Skeletal muscle satellite cell (primary cell): Measurements from ENCODE around the gene TMEM74B. TPM values are rescaled to one million over a fixed set of nuclear protein-coding genes. Genes with fewer than 3 reads are reported as not detected.
A peak's percentile ranks its signal among the peaks of the same experiment; 100 is the strongest.
"Not testable (repeated sequence)": the region's sequence is repeated elsewhere in the genome, so short reads cannot be mapped to it uniquely, and the experiment has no call there.

ENCODE experiments used
- H3K27me3 ChIP-seq: 2 replicates; pipeline ENCODE4 v1.7.0; 2013; ENCODE audit warnings: low read length; ENCODE audit not compliant: control insufficient read depth, insufficient read depth
- H3K36me3 ChIP-seq: 2 replicates; pipeline ENCODE4 v1.7.0; 2013; ENCODE audit warnings: mild to moderate bottlenecking, control low read depth, low read length; ENCODE audit not compliant: insufficient read depth
- H3K4me1 ChIP-seq: 2 replicates; pipeline ENCODE4 v1.7.0; 2013; ENCODE audit warnings: low read length; ENCODE audit not compliant: control insufficient read depth, insufficient read depth
- H3K4me2 ChIP-seq: 2 replicates; pipeline ENCODE4 v1.7.0; 2013; ENCODE audit warnings: mild to moderate bottlenecking, low read length
- H3K4me3 ChIP-seq: 2 replicates; pipeline ENCODE4 v1.7.0; 2013; ENCODE audit warnings: low read length
- H3K9ac ChIP-seq: 2 replicates; pipeline ENCODE4 v1.7.0; 2013; ENCODE audit warnings: mild to moderate bottlenecking, low read depth, low read length, moderate library complexity
- H3K9me3 ChIP-seq: replicated peaks from 2 replicates; pipeline ENCODE4 v1.7.0; 2013; ENCODE audit warnings: mild to moderate bottlenecking, control low read depth, low read length
- total RNA-seq: library from RNA; depleted of rRNA; stranded (reverse); fragments of >200 nt; gene quantifications from 2 replicates; pipeline ENCODE4 v1.2.3, GENCODE V29; 2012; rRNA removed

TMEM74B gene
- total RNA-seq = not detected in 2 replicates

DNA sequence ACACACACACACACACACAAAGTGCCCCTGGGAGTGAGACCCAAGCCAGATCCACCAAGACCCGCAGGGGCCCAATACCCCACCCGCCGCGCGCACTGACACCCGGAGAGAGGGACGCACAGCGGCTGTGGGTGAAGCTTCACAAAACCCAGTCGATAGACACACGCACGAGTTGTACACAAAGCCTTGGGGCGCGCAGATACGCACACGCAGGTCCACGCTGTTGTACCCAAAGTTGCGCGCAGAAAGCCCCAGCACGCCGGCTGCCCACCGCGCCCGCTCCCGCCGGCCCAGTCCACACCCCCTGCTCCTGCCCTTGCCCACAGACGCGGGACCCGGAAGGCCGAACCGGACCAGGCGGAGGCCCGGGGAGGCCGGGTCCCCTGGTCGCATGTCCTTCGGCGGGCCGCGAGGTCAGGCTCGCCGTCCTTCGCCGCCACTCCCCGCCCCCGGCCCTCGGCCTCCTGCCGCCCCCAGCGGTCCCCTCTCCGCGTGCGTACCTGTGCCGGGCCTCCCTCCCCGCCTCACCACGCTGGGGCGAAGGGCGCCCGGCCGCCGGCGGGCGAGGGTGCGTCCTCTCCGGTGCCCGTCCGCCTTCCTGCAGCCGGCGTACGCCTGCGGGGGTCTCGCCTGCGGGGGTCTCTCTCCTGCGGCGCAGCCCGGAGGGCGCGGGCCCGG, at the start of gene TMEM74B:
TMEM74B (minus strand) TSS at position 344 of the 678 bp plus-strand sequence. CDS start 1,180 bp downstream, outside the sequence.
- Histone ChIP-seq H3K36me3 (no peaks in the 10 kb centered on the region), H3K9ac (no peak within 1 kb of the TSS), H3K4me2 (peak within 1 kb of the TSS; percentile 70), H3K4me1 (no peaks in the 10 kb centered on the region), H3K9me3 (no peaks in the 10 kb centered on the region), H3K4me3 (peak within 1 kb of the TSS; percentile 57), H3K27me3 (peaks cover 59% of the 10 kb centered on the region)

- Histone ChIP-seq H3K9me3 (no peaks in the 10 kb centered on the region), H3K27me3 (peaks cover 52% of the 10 kb centered on the region), H3K4me2 (no peak overlapping the region), H3K9ac (no peak overlapping the region), H3K4me3 (no peak overlapping the region), H3K36me3 (no peaks in the 10 kb centered on the region), H3K4me1 (no peaks in the 10 kb centered on the region)
Observed at GRCh38 chr20:1232286-1233111, 47.7 kb upstream of the TMEM74B start.

- Histone ChIP-seq H3K4me3 (no peak overlapping the region), H3K9ac (no peak overlapping the region), H3K27me3 (peaks cover 52% of the 10 kb centered on the region), H3K36me3 (no peaks in the 10 kb centered on the region), H3K9me3 (no peaks in the 10 kb centered on the region), H3K4me1 (peaks cover 8% of the 10 kb centered on the region), H3K4me2 (no peak overlapping the region)
Observed at GRCh38 chr20:1229541-1229940, 44.8 kb upstream of the TMEM74B start.

DNA sequence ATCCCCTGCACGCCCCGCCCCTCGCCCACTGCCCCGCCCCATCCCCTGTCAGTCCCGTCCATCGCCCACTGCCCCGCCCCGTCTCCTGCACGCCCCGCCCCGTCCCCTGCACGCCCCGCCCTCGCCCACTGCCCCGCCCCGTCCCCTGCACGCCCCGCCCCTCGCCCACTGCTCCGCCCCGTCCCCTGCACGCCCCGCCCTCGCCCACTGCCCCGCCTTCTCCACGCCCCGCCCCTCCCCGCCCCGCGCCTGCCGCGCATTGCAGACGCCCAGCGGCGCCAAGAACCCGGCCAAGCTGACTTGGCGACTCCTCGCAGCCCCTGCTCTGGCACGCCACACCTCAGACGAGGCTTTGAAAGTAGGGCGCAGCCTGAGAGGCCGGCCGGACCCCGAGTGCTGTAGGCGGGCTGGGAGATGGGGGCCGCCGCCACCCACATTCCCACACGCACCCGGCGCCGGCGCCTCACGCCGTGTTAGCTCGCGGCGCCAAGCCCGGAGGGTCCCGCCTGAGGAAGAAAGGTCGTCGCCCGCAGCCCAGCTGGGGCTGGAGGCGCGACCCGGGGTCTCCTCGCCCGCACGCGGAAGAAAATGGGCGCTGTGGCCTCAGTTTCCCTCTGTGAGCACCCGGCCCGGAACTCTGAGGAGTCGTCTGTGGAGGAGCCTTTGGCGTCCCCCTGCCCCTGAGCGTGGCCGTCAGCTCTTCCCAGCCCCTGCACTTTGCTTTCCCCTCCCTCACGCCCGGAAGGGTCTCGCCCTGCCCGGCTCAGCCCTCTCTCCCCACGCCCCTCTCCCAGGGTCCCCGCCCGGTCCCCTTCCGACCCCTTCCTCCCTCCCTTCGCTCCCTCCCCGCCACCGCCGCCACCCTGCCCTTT, 41.2 kb upstream of the TMEM74B start, which contains the start of gene RAD21L1:
RAD21L1 (plus strand) TSS at position 262 of the 872 bp plus-strand sequence. CDS start 2,410 bp downstream, outside the sequence.
- Histone ChIP-seq H3K9me3 (no peaks in the 10 kb centered on the region), H3K27me3 (peaks cover 37% of the 10 kb centered on the region), H3K9ac (peak within 1 kb of the TSS; percentile 76)

GRCh38 chr20:1225263-1225782, 40.5 kb upstream of the TMEM74B start:
- Histone ChIP-seq H3K4me3 (peak overlapping the region; percentile 66), H3K4me2 (peak overlapping the region; percentile 82)

More for the DNA sequence above, 41.2 kb upstream of the TMEM74B start, which contains the start of gene RAD21L1:
- Histone ChIP-seq H3K4me3 (peak within 1 kb of the TSS; percentile 81), H3K36me3 (no peaks in the 10 kb centered on the region), H3K4me2 (peak within 1 kb of the TSS; percentile 99), H3K4me1 (peaks cover 8% of the 10 kb centered on the region)

DNA sequence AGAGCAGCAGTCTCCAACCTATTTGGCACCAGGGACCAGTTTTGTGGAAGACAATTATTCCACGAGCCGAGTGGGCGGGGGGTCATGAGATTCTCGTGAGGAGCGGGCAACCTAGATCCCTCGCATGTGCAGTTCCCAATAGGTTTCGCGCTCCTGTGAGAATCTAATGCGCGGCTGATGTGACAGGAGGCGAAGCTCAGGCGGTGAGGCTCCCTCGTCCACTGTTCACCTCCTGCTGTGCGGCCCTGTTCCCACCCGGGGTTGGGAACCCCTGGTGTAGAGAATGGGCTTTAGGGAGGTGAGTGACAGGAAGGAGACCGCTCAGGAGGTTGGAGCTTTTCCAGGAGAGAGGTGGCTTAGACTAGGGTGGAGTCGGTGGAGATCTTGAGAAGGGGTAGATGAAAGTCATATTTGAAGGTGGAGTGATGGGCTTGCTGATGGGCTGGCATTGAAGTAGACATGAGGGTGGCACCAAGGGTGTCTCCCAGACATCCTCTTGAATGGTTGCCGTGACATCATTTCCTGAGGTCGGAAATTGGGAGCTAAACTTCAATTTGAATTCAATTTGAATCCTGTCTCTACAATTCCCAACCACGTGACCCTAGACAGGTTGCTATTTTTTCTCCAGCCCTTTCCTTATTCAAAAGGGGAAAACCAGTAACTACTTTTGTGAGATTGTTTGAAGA, 39.6 kb upstream of the TMEM74B start:
- Histone ChIP-seq H3K4me3 (no peak overlapping the region), H3K9me3 (no peaks in the 10 kb centered on the region), H3K27me3 (peaks cover 22% of the 10 kb centered on the region), H3K36me3 (no peaks in the 10 kb centered on the region), H3K9ac (no peak overlapping the region), H3K4me2 (no peak overlapping the region), H3K4me1 (peaks cover 8% of the 10 kb centered on the region)

More at GRCh38 chr20:1225263-1225782, 40.5 kb upstream of the TMEM74B start:
- Histone ChIP-seq H3K4me1 (peaks cover 8% of the 10 kb centered on the region), H3K27me3 (peaks cover 32% of the 10 kb centered on the region), H3K9me3 (no peaks in the 10 kb centered on the region), H3K36me3 (no peaks in the 10 kb centered on the region), H3K9ac (no peak overlapping the region)

GRCh38 chr20:1222750-1223149, 38.0 kb upstream of the TMEM74B start:
- not testable (repeated sequence) for H3K4me3 ChIP-seq, H3K4me1 ChIP-seq, H3K27me3 ChIP-seq, H3K9me3 ChIP-seq, H3K4me2 ChIP-seq, H3K36me3 ChIP-seq, H3K9ac ChIP-seq

- not testable (repeated sequence) for H3K36me3 ChIP-seq, H3K9me3 ChIP-seq, H3K4me1 ChIP-seq, H3K4me2 ChIP-seq, H3K4me3 ChIP-seq, H3K9ac ChIP-seq
- H3K27me3 ChIP-seq = peaks cover 37% of the 10 kb centered on the region
Observed at GRCh38 chr20:1216527-1217427, 32.0 kb upstream of the TMEM74B start.

- no peaks in the 10 kb centered on the region for H3K9me3 ChIP-seq
- no peak overlapping the region for H3K9ac ChIP-seq
- H3K4me2 ChIP-seq = no peak overlapping the region
- H3K4me3 ChIP-seq = no peak overlapping the region
- H3K4me1 ChIP-seq = no peaks in the 10 kb centered on the region
- peaks cover 42% of the 10 kb centered on the region for H3K27me3 ChIP-seq
- H3K36me3 ChIP-seq = no peaks in the 10 kb centered on the region
Observed at GRCh38 chr20:1215386-1216170, 30.8 kb upstream of the TMEM74B start.
